ENCODE results near the gene DBF4B. TPM values are rescaled to one million over a fixed set of nuclear protein-coding genes. Genes with fewer than 3 reads are reported as not detected.

The DBF4B gene
- total and polyA plus RNA-seq, 2 donors from 2014 or later: 1.8 to 3.5 TPM

DNA sequence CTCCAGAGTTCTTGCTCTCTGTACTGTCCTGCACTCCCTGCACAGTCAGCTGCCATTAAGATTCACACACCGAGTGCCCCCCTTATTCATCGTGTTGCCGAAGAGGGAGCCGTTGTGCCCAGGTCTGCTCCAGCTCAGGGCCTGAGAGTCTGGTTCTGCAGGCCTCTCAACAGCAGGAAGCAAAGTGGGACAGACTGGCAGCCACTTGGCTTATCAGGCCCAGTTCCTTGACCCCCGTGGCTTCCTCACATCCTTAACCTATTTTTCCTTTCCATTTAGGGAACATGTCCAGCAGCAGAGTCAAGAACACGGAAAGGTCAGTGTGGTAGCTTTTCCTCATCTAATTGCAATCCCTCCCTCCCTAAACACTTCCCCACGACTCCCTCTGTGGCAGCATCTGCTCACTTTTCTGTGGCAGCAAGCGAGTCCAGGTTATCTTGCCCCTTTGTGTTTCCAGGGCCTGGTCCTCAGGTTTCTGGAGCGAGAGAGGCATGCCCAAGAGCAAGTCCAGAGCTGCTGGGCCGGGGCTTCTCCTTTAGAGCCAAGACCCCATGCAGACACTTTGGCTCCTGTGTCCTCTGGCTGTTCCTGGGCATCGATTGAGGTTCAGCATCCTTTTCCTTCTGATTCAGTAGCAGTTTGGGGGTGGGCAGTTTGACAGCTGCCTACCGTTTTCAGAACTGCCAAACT, 28.2 kb downstream of the DBF4B start:
- Histone ChIP-seq H3K27me3 (ENCODE audit: control insufficient read depth, insufficient read depth, low read length) (no peaks in the 10 kb centered on the region), H3K4me3 (ENCODE audit: low read length in 3 of 3) (no peak overlapping the region), H3K27ac (ENCODE audit: low read depth in 2 of 2, low read length in 2 of 2) (no peak overlapping the region), H3K4me1 (ENCODE audit: control insufficient read depth in 2 of 3, insufficient read depth in 2 of 3, low read depth in 1 of 3, low read length in 3 of 3) (no peaks in the 10 kb centered on the region), H3K9ac (ENCODE audit: low read length in 3 of 3) (no peak overlapping the region), H3K36me3 (ENCODE audit: control insufficient read depth in 2 of 3, insufficient read depth in 3 of 3, low read length in 3 of 3) (no peaks in the 10 kb centered on the region), H3K9me3 (ENCODE audit: control insufficient read depth in 2 of 3, insufficient read depth in 1 of 3, low read length in 3 of 3) (no peaks in the 10 kb centered on the region)
- intact Hi-C loops (cut with DNase I): no loop called here
- TF ChIP-seq, protein P1, sequence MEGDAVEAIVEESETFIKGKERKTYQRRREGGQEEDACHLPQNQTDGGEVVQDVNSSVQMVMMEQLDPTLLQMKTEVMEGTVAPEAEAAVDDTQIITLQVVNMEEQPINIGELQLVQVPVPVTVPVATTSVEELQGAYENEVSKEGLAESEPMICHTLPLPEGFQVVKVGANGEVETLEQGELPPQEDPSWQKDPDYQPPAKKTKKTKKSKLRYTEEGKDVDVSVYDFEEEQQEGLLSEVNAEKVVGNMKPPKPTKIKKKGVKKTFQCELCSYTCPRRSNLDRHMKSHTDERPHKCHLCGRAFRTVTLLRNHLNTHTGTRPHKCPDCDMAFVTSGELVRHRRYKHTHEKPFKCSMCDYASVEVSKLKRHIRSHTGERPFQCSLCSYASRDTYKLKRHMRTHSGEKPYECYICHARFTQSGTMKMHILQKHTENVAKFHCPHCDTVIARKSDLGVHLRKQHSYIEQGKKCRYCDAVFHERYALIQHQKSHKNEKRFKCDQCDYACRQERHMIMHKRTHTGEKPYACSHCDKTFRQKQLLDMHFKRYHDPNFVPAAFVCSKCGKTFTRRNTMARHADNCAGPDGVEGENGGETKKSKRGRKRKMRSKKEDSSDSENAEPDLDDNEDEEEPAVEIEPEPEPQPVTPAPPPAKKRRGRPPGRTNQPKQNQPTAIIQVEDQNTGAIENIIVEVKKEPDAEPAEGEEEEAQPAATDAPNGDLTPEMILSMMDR (IDR thresholded peaks at IDR 0.05; ENCODE audit: borderline replicate concordance, extremely low read depth, insufficient read depth): no peak
- FAIRE-seq (no peak), DNase-seq (no peak)

DNA sequence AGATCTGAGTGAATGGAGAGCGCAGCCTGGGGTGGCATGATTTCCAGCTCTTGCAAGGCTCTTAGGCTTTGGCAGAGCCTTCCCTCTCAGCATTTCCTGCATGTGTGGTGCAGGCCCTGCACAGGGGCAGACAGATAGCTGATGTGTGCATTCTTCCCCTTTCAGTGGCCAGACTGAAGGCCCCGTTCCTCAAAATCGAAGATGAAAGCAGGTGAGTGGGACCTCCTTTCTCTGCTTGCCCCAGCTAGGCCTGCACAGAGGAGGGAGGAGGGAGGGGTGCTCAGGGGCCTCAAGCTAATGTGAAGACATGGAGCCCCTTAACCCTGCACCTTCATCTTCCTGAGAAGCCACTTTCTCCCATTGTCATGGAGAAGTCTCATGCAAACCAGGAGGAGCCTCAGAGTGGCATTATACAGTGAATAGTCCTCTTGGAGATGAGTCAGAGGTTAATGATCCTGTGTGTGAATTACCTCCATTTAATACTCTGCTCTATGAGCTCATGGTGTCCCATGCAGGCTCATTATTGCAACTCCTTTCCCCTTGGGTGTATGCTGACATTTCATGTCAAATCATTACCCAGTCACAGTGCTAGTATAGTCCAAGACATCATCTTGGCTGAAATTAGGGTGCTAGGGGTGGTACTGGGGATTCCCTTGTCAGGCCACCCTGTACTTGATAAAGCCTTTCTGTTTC, 29.9 kb downstream of the DBF4B start:
- intact Hi-C loops (cut with DNase I): no loop called here
- FAIRE-seq: no peak
- no peaks in the 10 kb centered on the region for H3K27me3 ChIP-seq (ENCODE audit: control insufficient read depth, insufficient read depth, low read length)
- H3K4me3 ChIP-seq (ENCODE audit: low read length in 3 of 3): no peak overlapping the region
- H3K4me1 ChIP-seq (ENCODE audit: control insufficient read depth in 2 of 3, insufficient read depth in 2 of 3, low read depth in 1 of 3, low read length in 3 of 3): no peaks in the 10 kb centered on the region
- no peak overlapping the region for H3K9ac ChIP-seq (ENCODE audit: low read length in 3 of 3)
- TF ChIP-seq, protein P1 (IDR thresholded peaks at IDR 0.05; ENCODE audit: borderline replicate concordance, extremely low read depth, insufficient read depth): no peak
- no peak overlapping the region for H3K27ac ChIP-seq (ENCODE audit: low read depth in 2 of 2, low read length in 2 of 2)
- H3K36me3 ChIP-seq (ENCODE audit: control insufficient read depth in 2 of 3, insufficient read depth in 3 of 3, low read length in 3 of 3): no peaks in the 10 kb centered on the region
- DNase-seq: no peak
- no peaks in the 10 kb centered on the region for H3K9me3 ChIP-seq (ENCODE audit: control insufficient read depth in 2 of 3, insufficient read depth in 1 of 3, low read length in 3 of 3)

DNA sequence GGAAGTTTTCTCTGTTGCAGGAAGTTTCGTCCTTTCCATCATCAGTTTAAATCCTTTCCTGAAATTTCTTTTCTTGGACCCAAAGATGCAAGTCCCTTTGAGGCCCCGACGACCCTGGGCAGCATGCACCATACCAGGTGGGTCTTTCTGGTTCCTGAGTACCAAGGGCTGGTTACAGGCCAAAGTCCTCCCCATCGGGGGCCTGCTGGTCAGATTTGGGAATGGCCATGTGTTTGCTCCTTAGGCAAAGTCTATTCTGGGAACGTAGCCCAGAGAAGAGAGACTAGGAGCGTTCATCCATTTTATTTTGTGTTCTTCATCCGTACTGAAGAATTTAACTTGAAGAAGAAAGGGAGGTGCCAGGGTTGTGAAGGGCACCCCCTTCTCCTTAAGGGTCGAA, 32.9 kb downstream of the DBF4B start:
- no peak for FAIRE-seq
- H3K27ac ChIP-seq (ENCODE audit: low read depth in 2 of 2, low read length in 2 of 2): no peak overlapping the region
- TF ChIP-seq, protein P1 (IDR thresholded peaks at IDR 0.05; ENCODE audit: borderline replicate concordance, extremely low read depth, insufficient read depth): no peak
- no peaks in the 10 kb centered on the region for H3K27me3 ChIP-seq (ENCODE audit: control insufficient read depth, insufficient read depth, low read length)
- no peak for DNase-seq
- H3K4me3 ChIP-seq (ENCODE audit: low read length in 3 of 3): no peak overlapping the region
- no peaks in the 10 kb centered on the region for H3K9me3 ChIP-seq (ENCODE audit: control insufficient read depth in 2 of 3, insufficient read depth in 1 of 3, low read length in 3 of 3)
- H3K4me1 ChIP-seq (ENCODE audit: control insufficient read depth in 2 of 3, insufficient read depth in 2 of 3, low read depth in 1 of 3, low read length in 3 of 3): no peaks in the 10 kb centered on the region
- intact Hi-C loops (cut with DNase I): no loop called here
- H3K36me3 ChIP-seq (ENCODE audit: control insufficient read depth in 2 of 3, insufficient read depth in 3 of 3, low read length in 3 of 3): no peaks in the 10 kb centered on the region
- H3K9ac ChIP-seq (ENCODE audit: low read length in 3 of 3): no peak overlapping the region
